GM12891 (cell line): Measurements from ENCODE around the gene TMTC1.

ENCODE experiments used
- DNase-seq: peaks from one replicate; pipeline ENCODE4 v3.0.0; 2011; ENCODE audit warnings: low spot score; ENCODE audit not compliant: insufficient read length
- FAIRE-seq: peaks from 2 replicates; lab custom pipeline; 2011; peaks lifted over from hg19 to GRCh38; lab: Jason Lieb, UNC
- PAX5 ChIP-seq: IDR thresholded peaks from 2 replicates; pipeline ENCODE4 v1.6.1; 2011; ENCODE audit warnings: low read length, moderate library complexity, mild to moderate bottlenecking; ENCODE audit not compliant: insufficient read depth, severe bottlenecking
- POLR2A ChIP-seq: IDR thresholded peaks from 2 replicates; pipeline ENCODE4 v1.6.1; 2011; ENCODE audit warnings: low read depth, low read length, control low read depth
- POLR2AphosphoS5 ChIP-seq: IDR thresholded peaks from 2 replicates; pipeline ENCODE4 v1.6.1; 2011; ENCODE audit warnings: low read depth, low read length, control low read depth
- POU2F2 ChIP-seq: IDR thresholded peaks from 2 replicates; pipeline ENCODE4 v1.6.1; 2011; ENCODE audit warnings: low read depth, mild to moderate bottlenecking, control low read depth, low read length, moderate library complexity
- SPI1 ChIP-seq: IDR thresholded peaks from 2 replicates; pipeline ENCODE4 v1.6.1; 2011; ENCODE audit warnings: low read depth, low read length, control low read depth
- TAF1 ChIP-seq: IDR thresholded peaks from 2 replicates; pipeline ENCODE4 v1.6.1; 2011; ENCODE audit warnings: low read depth, low read length, control low read depth

The TMTC1 gene

GRCh38 chr12:29743077-29743476, 40.7 kb downstream of the TMTC1 start:
- TF ChIP-seq PAX5 (no peak), POLR2A (no peak), SPI1 (no peak), POU2F2 (no peak), TAF1 (no peak), POLR2AphosphoS5 (no peak)
- FAIRE-seq (no peak), DNase-seq (no peak)

GRCh38 chr12:29742646-29743045, 41.1 kb downstream of the TMTC1 start:
- no peak for TF ChIP-seq POU2F2
- no peak for TF ChIP-seq PAX5
- no peak for TF ChIP-seq POLR2A
- TF ChIP-seq SPI1 = no peak
- no peak for TF ChIP-seq POLR2AphosphoS5
- no peak for TF ChIP-seq TAF1
- FAIRE-seq (no peak), DNase-seq (no peak)

- no peak for TF ChIP-seq POLR2A
- no peak for TF ChIP-seq PAX5
- TF ChIP-seq TAF1 = no peak
- TF ChIP-seq SPI1 = no peak
- TF ChIP-seq POLR2AphosphoS5 = no peak
- FAIRE-seq (no peak), DNase-seq (no peak)
Observed at GRCh38 chr12:29741342-29742241, 42.1 kb downstream of the TMTC1 start.

- FAIRE-seq (no peak), DNase-seq (no peak)
- TF ChIP-seq TAF1 = no peak
- no peak for TF ChIP-seq POLR2AphosphoS5
- TF ChIP-seq PAX5 = no peak
- TF ChIP-seq POU2F2 = no peak
- TF ChIP-seq POLR2A = no peak
- TF ChIP-seq SPI1 = no peak
Observed at GRCh38 chr12:29739279-29739991, 44.3 kb downstream of the TMTC1 start.

- no peak for FAIRE-seq
- TF ChIP-seq POLR2AphosphoS5 (no peak), POLR2A (no peak), PAX5 (no peak), TAF1 (no peak), POU2F2 (no peak), SPI1 (no peak)
- DNase-seq = no peak
Observed at GRCh38 chr12:29738365-29738764, 45.4 kb downstream of the TMTC1 start.

GRCh38 chr12:29737644-29738043, 46.1 kb downstream of the TMTC1 start:
- FAIRE-seq = no peak
- no peak for TF ChIP-seq TAF1
- no peak for TF ChIP-seq PAX5
- no peak for TF ChIP-seq POLR2AphosphoS5
- TF ChIP-seq POLR2A = no peak
- no peak for TF ChIP-seq SPI1
- no peak for TF ChIP-seq POU2F2

GRCh38 chr12:29735604-29736003, 48.1 kb downstream of the TMTC1 start:
- TF ChIP-seq POLR2A (no peak), POLR2AphosphoS5 (no peak), SPI1 (no peak), TAF1 (no peak), PAX5 (no peak), POU2F2 (no peak)
- FAIRE-seq (no peak), DNase-seq (no peak)

More at GRCh38 chr12:29737644-29738043, 46.1 kb downstream of the TMTC1 start:
- DNase-seq = no peak

- no peak for TF ChIP-seq TAF1
- no peak for TF ChIP-seq POU2F2
- no peak for TF ChIP-seq POLR2A
- no peak for TF ChIP-seq PAX5
- no peak for TF ChIP-seq POLR2AphosphoS5
- no peak for TF ChIP-seq SPI1
- DNase-seq = no peak
- no peak for FAIRE-seq
Observed at GRCh38 chr12:29734734-29735133, 49.0 kb downstream of the TMTC1 start.

GRCh38 chr12:29734305-29734704, 49.4 kb downstream of the TMTC1 start:
- TF ChIP-seq POLR2A = no peak
- TF ChIP-seq TAF1 = no peak
- no peak for TF ChIP-seq POLR2AphosphoS5
- no peak for DNase-seq
- FAIRE-seq = no peak

- no peak for FAIRE-seq
- TF ChIP-seq POU2F2 (no peak), POLR2AphosphoS5 (no peak), TAF1 (no peak), SPI1 (no peak), POLR2A (no peak), PAX5 (no peak)
- DNase-seq = no peak
Observed at GRCh38 chr12:29733501-29733900, 50.2 kb downstream of the TMTC1 start.
